Activated CD4-positive, alpha-beta T cell treated with anti-CD3 and anti-CD28 coated beads for 36 hours (primary cell): ENCODE data around the gene HIF1A. TPM values are rescaled to one million over a fixed set of nuclear protein-coding genes. Genes with fewer than 3 reads are reported as not detected.
"Not testable (repeated sequence)": the region's sequence is repeated elsewhere in the genome, so short reads cannot be mapped to it uniquely, and the experiment has no call there.

Source experiments
- ATAC-seq: fragments of 200-7000 bp; cut with Tn5 transposase; one replicate; pipeline ENCODE4 v1.10.0; 2021; ENCODE audit warnings: mild to moderate bottlenecking, moderate library complexity
- CTCF ChIA-PET: fragments of 350-600 bp; sonication (Branson Sonifier 250); formaldehyde crosslinking; loops from one replicate; lab custom pipeline; 2021; ENCODE audit warnings: antibody characterized with exemption; lab: Charles Lee
- POLR2A ChIA-PET: fragments of 350-600 bp; sonication (Branson Sonifier 250); formaldehyde crosslinking; loops from one replicate; lab custom pipeline; 2021; ENCODE audit warnings: antibody characterized with exemption, inconsistent platforms; lab: Charles Lee
- DNase-seq: peaks from one replicate; pipeline ENCODE4 v3.0.0-alpha.2; 2020
- H3K27ac Mint-ChIP-seq: one replicate; pipeline ENCODE4 v1.8.0; 2021; ENCODE audit warnings: mixed read lengths
- H3K27me3 Mint-ChIP-seq: one replicate; pipeline ENCODE4 v1.8.0; 2021; ENCODE audit warnings: mixed read lengths
- H3K36me3 Mint-ChIP-seq: one replicate; pipeline ENCODE4 v1.8.0; 2021; ENCODE audit warnings: low read depth, mixed read lengths
- H3K4me1 Mint-ChIP-seq: one replicate; pipeline ENCODE4 v1.8.0; 2021; ENCODE audit warnings: mixed read lengths
- H3K4me3 Mint-ChIP-seq: one replicate; pipeline ENCODE4 v1.8.0; 2021; ENCODE audit warnings: mild to moderate bottlenecking, moderate library complexity, mixed read lengths
- H3K9me3 Mint-ChIP-seq: one replicate; pipeline ENCODE4 v1.8.0; 2021; ENCODE audit warnings: low read depth, mixed read lengths
- intact Hi-C, 2 experiments: fragments of 100-400 bp; cut with DNase I in 1 of 2; cut with micrococcal nuclease in 1 of 2; formaldehyde crosslinking; loops; one replicate each; pipeline versions ENCODE4 v1.14.2 to v1.15.1; 2022 to 2024; cut with DNase I, micrococcal nuclease
- total RNA-seq, 2 experiments: library from RNA; stranded (reverse); gene quantifications; one replicate each; pipeline ENCODE4 v1.2.3, GENCODE V29; 2021

Gene HIF1A
- total RNA-seq, 2 experiments from 2014 or later = 196 to 329 TPM

- Mint-ChIP-seq H3K4me3 (no peak overlapping the region), H3K4me1 (peaks cover 14% of the 10 kb centered on the region), H3K27ac (no peak overlapping the region), H3K27me3 (peaks cover 4% of the 10 kb centered on the region), H3K9me3 (no peaks in the 10 kb centered on the region), H3K36me3 (peaks cover 19% of the 10 kb centered on the region)
- intact Hi-C loops = loop anchor here in 1 of 2 experiments (5.0 kb wide), 1 partner anchor 278 kb away; no protein-coding TSS in a partner anchor
- ATAC-seq (no peak), DNase-seq (no peak)
- ChIA-PET CTCF (interaction anchor here (1.2 kb wide), 1 partner anchor 294 kb away, joined by 3 read pairs; no protein-coding TSS in a partner anchor), POLR2A (interaction anchor here (0.8 kb wide), 1 partner anchor 57 kb away, joined by 4 read pairs; no protein-coding TSS in a partner anchor)
These were observed 59.5 kb downstream of the HIF1A start for GRCh38 chr14:61754627-61755381.

- H3K9me3 Mint-ChIP-seq, H3K27me3 Mint-ChIP-seq, ATAC-seq, DNase-seq, H3K4me3 Mint-ChIP-seq, intact Hi-C loops, H3K27ac Mint-ChIP-seq, CTCF ChIA-PET: not testable (repeated sequence)
- POLR2A ChIA-PET = interaction anchor here (0.8 kb wide), 1 partner anchor 57 kb away, joined by 4 read pairs; no protein-coding TSS in a partner anchor
- H3K36me3 Mint-ChIP-seq = peaks cover 13% of the 10 kb centered on the region
- peaks cover 11% of the 10 kb centered on the region for H3K4me1 Mint-ChIP-seq
These were observed 60.0 kb downstream of the HIF1A start for GRCh38 chr14:61755382-61755742.

GRCh38 chr14:61756135-61756534, 60.8 kb downstream of the HIF1A start:
- no peak overlapping the region for H3K4me3 Mint-ChIP-seq
- CTCF ChIA-PET = interaction anchor here (0.5 kb wide), 1 partner anchor 174 kb away, joined by 3 read pairs; no protein-coding TSS in a partner anchor
- peaks cover 4% of the 10 kb centered on the region for H3K27me3 Mint-ChIP-seq
- DNase-seq (no peak), ATAC-seq (no peak)
- H3K4me1 Mint-ChIP-seq = peaks cover 8% of the 10 kb centered on the region
- no peak overlapping the region for H3K27ac Mint-ChIP-seq
- no peaks in the 10 kb centered on the region for H3K9me3 Mint-ChIP-seq
- POLR2A ChIA-PET = no interaction called here
- peaks cover 9% of the 10 kb centered on the region for H3K36me3 Mint-ChIP-seq
- intact Hi-C loops = no loop called here

GRCh38 chr14:61759878-61760277, 64.6 kb downstream of the HIF1A start:
- no peak for ATAC-seq
- no peak for DNase-seq
- H3K4me1 Mint-ChIP-seq = peaks cover 25% of the 10 kb centered on the region
- ChIA-PET CTCF (interaction anchor here (1.1 to 1.5 kb wide), 2 partner anchors 34 to 78 kb away, joined by 4 read pairs; no protein-coding TSS in a partner anchor), POLR2A (no interaction called here)
- no peak overlapping the region for H3K4me3 Mint-ChIP-seq
- H3K27ac Mint-ChIP-seq = no peak overlapping the region
- H3K27me3 Mint-ChIP-seq = peaks cover 2% of the 10 kb centered on the region
- peaks cover 5% of the 10 kb centered on the region for H3K36me3 Mint-ChIP-seq
- no peaks in the 10 kb centered on the region for H3K9me3 Mint-ChIP-seq
- intact Hi-C loops = loop anchor here (5.0 kb wide), 2 partner anchors 77 to 1668 kb away; partner anchors contain the start of gene PCNX4 (in 1 of the 2)

- no peak for ATAC-seq
- H3K4me3 Mint-ChIP-seq = peak overlapping the region; percentile 95
These were observed 66.2 kb downstream of the HIF1A start for GRCh38 chr14:61761557-61761956.

GRCh38 chr14:61761959-61762786, 66.9 kb downstream of the HIF1A start, which contains the start of gene SNAPC1:
Gene SNAPC1 (plus strand): TSS chr14:61762420. CDS start chr14:61762461, 41 bp downstream.
- Mint-ChIP-seq H3K36me3 (peaks cover 7% of the 10 kb centered on the region), H3K9me3 (no peaks in the 10 kb centered on the region), H3K4me3 (peak within 1 kb of the TSS; percentile 95), H3K27me3 (no peaks in the 10 kb centered on the region), H3K4me1 (peaks cover 35% of the 10 kb centered on the region), H3K27ac (peak within 1 kb of the TSS; percentile 96)
- CTCF ChIA-PET = interaction anchor here (0.5 to 2.0 kb wide), 11 partner anchors 9 to 1393 kb away, joined by 3 to 11 read pairs (median 3); no protein-coding TSS in a partner anchor
- peak; percentile 98 for ATAC-seq
- intact Hi-C loops = loop anchor here (1.0 to 5.0 kb wide), 6 partner anchors 11 to 1670 kb away; partner anchors contain the start of genes HIF1A (in 1 of the 2) and PCNX4 (in 1 of the 2)
- peak; percentile 98 for DNase-seq
- POLR2A ChIA-PET = interaction anchor here (0.7 to 1.5 kb wide), 6 partner anchors 9 to 285 kb away, joined by 3 to 9 read pairs (median 4); partner anchors contain the start of gene HIF1A

More at GRCh38 chr14:61761557-61761956, 66.2 kb downstream of the HIF1A start:
- peaks cover 35% of the 10 kb centered on the region for H3K4me1 Mint-ChIP-seq
- H3K27ac Mint-ChIP-seq = peak overlapping the region; percentile 96
- H3K27me3 Mint-ChIP-seq = no peaks in the 10 kb centered on the region
- DNase-seq = peak; percentile 19
- intact Hi-C loops = loop anchor here (5.0 kb wide), 2 partner anchors 76 to 1669 kb away; partner anchors contain the start of gene PCNX4 (in 1 of the 2)
- peaks cover 5% of the 10 kb centered on the region for H3K36me3 Mint-ChIP-seq
- H3K9me3 Mint-ChIP-seq = no peaks in the 10 kb centered on the region
- CTCF ChIA-PET = interaction anchor here (0.5 to 2.0 kb wide), 11 partner anchors 8 to 1392 kb away, joined by 3 to 11 read pairs (median 4); no protein-coding TSS in a partner anchor
- POLR2A ChIA-PET = interaction anchor here (0.9 to 1.5 kb wide), 5 partner anchors 8 to 284 kb away, joined by 3 to 9 read pairs (median 4); partner anchors contain the start of gene HIF1A

GRCh38 chr14:61764342-61765122, 69.2 kb downstream of the HIF1A start:
- DNase-seq (no peak), ATAC-seq (no peak)
- H3K36me3 Mint-ChIP-seq = peaks cover 15% of the 10 kb centered on the region
- no peaks in the 10 kb centered on the region for H3K27me3 Mint-ChIP-seq
- intact Hi-C loops = loop anchor here (5.0 kb wide), 2 partner anchors 73 to 1672 kb away; partner anchors contain the start of gene PCNX4 (in 1 of the 2)
- no peak overlapping the region for H3K27ac Mint-ChIP-seq
- peaks cover 35% of the 10 kb centered on the region for H3K4me1 Mint-ChIP-seq
- H3K4me3 Mint-ChIP-seq = peak overlapping the region; percentile 95
- ChIA-PET POLR2A (no interaction called here), CTCF (interaction anchor here (1.0 to 1.8 kb wide), 5 partner anchors 7 to 77 kb away, joined by 3 to 9 read pairs (median 4); no protein-coding TSS in a partner anchor)
- no peaks in the 10 kb centered on the region for H3K9me3 Mint-ChIP-seq

GRCh38 chr14:61765225-61765943, 70.1 kb downstream of the HIF1A start:
- ATAC-seq (no peak), DNase-seq (no peak)
- CTCF ChIA-PET = interaction anchor here (1.5 kb wide), 1 partner anchor 8 kb away, joined by 4 read pairs; no protein-coding TSS in a partner anchor
- no peak overlapping the region for H3K4me3 Mint-ChIP-seq
- H3K27ac Mint-ChIP-seq = no peak overlapping the region
- no peaks in the 10 kb centered on the region for H3K9me3 Mint-ChIP-seq
- H3K36me3 Mint-ChIP-seq = peaks cover 19% of the 10 kb centered on the region
- intact Hi-C loops = no loop called here
- H3K27me3 Mint-ChIP-seq = no peaks in the 10 kb centered on the region
- POLR2A ChIA-PET = no interaction called here
- H3K4me1 Mint-ChIP-seq = peaks cover 35% of the 10 kb centered on the region

GRCh38 chr14:61766151-61766550, 70.8 kb downstream of the HIF1A start:
- no peaks in the 10 kb centered on the region for H3K9me3 Mint-ChIP-seq
- peaks cover 25% of the 10 kb centered on the region for H3K36me3 Mint-ChIP-seq
- H3K4me1 Mint-ChIP-seq = peaks cover 35% of the 10 kb centered on the region
- intact Hi-C loops = no loop called here
- POLR2A ChIA-PET = no interaction called here
- no peak overlapping the region for H3K27ac Mint-ChIP-seq
- H3K4me3 Mint-ChIP-seq = no peak overlapping the region
- H3K27me3 Mint-ChIP-seq = no peaks in the 10 kb centered on the region
- DNase-seq (no peak), ATAC-seq (no peak)
- CTCF ChIA-PET = interaction anchor here (1.1 to 1.5 kb wide), 2 partner anchors 8 to 24 kb away, joined by 3 to 4 read pairs; no protein-coding TSS in a partner anchor
